B cell (primary cell): Measurements from ENCODE around the gene DPP4. TPM values are rescaled to one million over a fixed set of nuclear protein-coding genes. Genes with fewer than 3 reads are reported as not detected.

Experiments used
- ATAC-seq: fragments of 200-7000 bp; cut with Tn5 transposase; one replicate; pipeline ENCODE4 v1.10.0; 2021; ENCODE audit warnings: low read depth, mild to moderate bottlenecking, moderate number of reproducible peaks, moderate library complexity
- CTCF ChIA-PET: fragments of 350-600 bp; sonication (Branson Sonifier 250); formaldehyde crosslinking; loops from one replicate; lab custom pipeline; 2021; ENCODE audit warnings: antibody characterized with exemption, inconsistent platforms; lab: Charles Lee
- POLR2A ChIA-PET: fragments of 350-600 bp; sonication (Branson Sonifier 250); formaldehyde crosslinking; loops from one replicate; lab custom pipeline; 2021; ENCODE audit warnings: antibody characterized with exemption; lab: Charles Lee
- DNase-seq: peaks from one replicate; pipeline ENCODE4 v3.0.0; 2013
- H2AFZ ChIP-seq: 2 replicates; pipeline ENCODE4 v1.6.1; 2012; ENCODE audit warnings: mild to moderate bottlenecking, low read depth, low read length; ENCODE audit not compliant: insufficient read depth, poor library complexity, severe bottlenecking
- H3K27ac ChIP-seq, 2 donors: 1 replicate in 1 of 2; 2 replicates in 1 of 2; pipeline ENCODE4 v1.5.1; 2012 to 2013; ENCODE audit warnings: low read length in 2 of 2, mild to moderate bottlenecking in 2 of 2, moderate library complexity in 1 of 2
- H3K27me3 ChIP-seq, 4 experiments: fragments of 200-600 bp in 1 of 4; sonication (generic) in 1 of 4; replicated peaks in 1 of 4; 1 replicate in 2 of 4; 2 replicates in 2 of 4; pipeline versions ENCODE4 v1.6.1 to v1.7.0; 2013 to 2016; ENCODE audit warnings: low read length in 3 of 4, mild to moderate bottlenecking in 2 of 4, mixed read lengths in 1 of 4, moderate library complexity in 1 of 4; ENCODE audit not compliant: insufficient read depth in 4 of 4, control insufficient read depth in 3 of 4; ENCODE audit errors: control extremely low read depth in 1 of 4
- H3K36me3 ChIP-seq, 2 experiments: replicated peaks in 1 of 2; 1 replicate in 1 of 2; 2 replicates in 1 of 2; pipeline versions ENCODE4 v1.6.1 to v1.7.1; 2013; ENCODE audit warnings: low read length in 1 of 2; ENCODE audit not compliant: insufficient read depth in 2 of 2, control insufficient read depth in 1 of 2; ENCODE audit errors: control extremely low read depth in 1 of 2, extremely low read depth in 1 of 2
- H3K4me1 ChIP-seq, 2 donors: fragments of 200-600 bp in 1 of 2; sonication (generic) in 1 of 2; 1 replicate in 1 of 2; 2 replicates in 1 of 2; pipeline versions ENCODE4 v1.5.1 to v1.6.1; 2013 to 2017; ENCODE audit warnings: low read length in 2 of 2; ENCODE audit not compliant: control insufficient read depth in 2 of 2, insufficient read depth in 2 of 2
- H3K4me2 ChIP-seq: replicated peaks from 2 replicates; pipeline ENCODE3; 2012; ENCODE audit warnings: mild to moderate bottlenecking, low read depth, low read length; ENCODE audit not compliant: poor library complexity, severe bottlenecking
- H3K4me3 ChIP-seq, 5 experiments: fragments of 200-600 bp in 1 of 5; sonication (generic) in 1 of 5; 1 replicate in 3 of 5; 2 replicates in 2 of 5; pipeline versions ENCODE4 v1.5.1 to v1.7.0; 2011 to 2016; ENCODE audit warnings: low read length in 4 of 5, mild to moderate bottlenecking in 4 of 5, low read depth in 2 of 5, control low read depth in 1 of 5, moderate library complexity in 1 of 5; ENCODE audit not compliant: insufficient read depth in 1 of 5; ENCODE audit errors: control extremely low read depth in 1 of 5, extremely low read depth in 1 of 5
- H3K79me2 ChIP-seq: fragments of 200-600 bp; sonication (generic); one replicate; pipeline ENCODE4 v1.6.0; 2016; ENCODE audit warnings: low read length; ENCODE audit not compliant: control insufficient read depth, insufficient read depth
- H3K9ac ChIP-seq: fragments of 200-600 bp; sonication (generic); 2 replicates; pipeline ENCODE4 v1.6.1; 2017; ENCODE audit warnings: mild to moderate bottlenecking, low read length, moderate library complexity
- H3K9me3 ChIP-seq, 3 donors: one replicate each; pipeline versions ENCODE4 v1.6.1 to v1.7.1; 2013; ENCODE audit warnings: low read length in 2 of 3; ENCODE audit not compliant: control insufficient read depth in 2 of 3, insufficient read depth in 1 of 3; ENCODE audit errors: control extremely low read depth in 1 of 3
- H4K20me1 ChIP-seq: 2 replicates; pipeline ENCODE4 v1.6.0; 2012; ENCODE audit warnings: mild to moderate bottlenecking, low read length; ENCODE audit not compliant: insufficient read depth, control insufficient read depth, poor library complexity, severe bottlenecking
- H3K27ac Mint-ChIP-seq: one replicate; pipeline ENCODE4 v1.8.0; 2021; ENCODE audit warnings: mixed read lengths
- H3K27me3 Mint-ChIP-seq: one replicate; pipeline ENCODE4 v1.8.0; 2021; ENCODE audit warnings: mixed read lengths
- H3K4me1 Mint-ChIP-seq: one replicate; pipeline ENCODE4 v1.8.0; 2021; ENCODE audit warnings: mixed read lengths
- H3K4me3 Mint-ChIP-seq: one replicate; pipeline ENCODE4 v1.8.0; 2021; ENCODE audit warnings: mixed read lengths
- H3K9me3 Mint-ChIP-seq: one replicate; pipeline ENCODE4 v1.8.0; 2022; ENCODE audit warnings: mixed read lengths; ENCODE audit not compliant: insufficient read depth
- CTCF ChIP-seq: fragments of 200-600 bp; IDR thresholded peaks from one replicate; pipeline ENCODE4 v1.8.0; 2022; ENCODE audit warnings: antibody characterized with exemption, mild to moderate bottlenecking
- EZH2 ChIP-seq: IDR thresholded peaks from 2 replicates; pipeline ENCODE4 v1.6.1; 2012; ENCODE audit warnings: borderline replicate concordance, low read depth, mild to moderate bottlenecking, moderate library complexity, low read length; ENCODE audit not compliant: insufficient read depth, poor library complexity, severe bottlenecking
- WGBS: methylation state at CpG from one replicate; pipeline ENCODE4 v1.1.5; 2013; ENCODE audit warnings: missing lambda C conversion rate; ENCODE audit not compliant: insufficient coverage; 5-methylcytosine and 5-hydroxymethylcytosine counted together
- intact Hi-C: fragments of 100-400 bp; cut with micrococcal nuclease; formaldehyde crosslinking; loops from one replicate; pipeline ENCODE4 v1.10.0; 2022
- polyA plus RNA-seq: library from polyadenylated mRNA; depleted of rRNA; stranded (reverse); fragments of >200 nt; gene quantifications from 2 replicates; pipeline ENCODE4 v1.2.3, GENCODE V29; 2012
- total RNA-seq, 2 donors: library from RNA; stranded (reverse); fragments of 120-200 nt in 1 of 2; gene quantifications; 1 replicate in 1 of 2; 2 replicates in 1 of 2; pipeline versions ENCODE4 v1.2.3 to v1.2.4, GENCODE V29; 2013 to 2022

Gene DPP4
- total and polyA plus RNA-seq, 2 donors (not counting 1 experiment from before 2014, with no cell fraction given), result 0.18 to 1.2 TPM

DNA sequence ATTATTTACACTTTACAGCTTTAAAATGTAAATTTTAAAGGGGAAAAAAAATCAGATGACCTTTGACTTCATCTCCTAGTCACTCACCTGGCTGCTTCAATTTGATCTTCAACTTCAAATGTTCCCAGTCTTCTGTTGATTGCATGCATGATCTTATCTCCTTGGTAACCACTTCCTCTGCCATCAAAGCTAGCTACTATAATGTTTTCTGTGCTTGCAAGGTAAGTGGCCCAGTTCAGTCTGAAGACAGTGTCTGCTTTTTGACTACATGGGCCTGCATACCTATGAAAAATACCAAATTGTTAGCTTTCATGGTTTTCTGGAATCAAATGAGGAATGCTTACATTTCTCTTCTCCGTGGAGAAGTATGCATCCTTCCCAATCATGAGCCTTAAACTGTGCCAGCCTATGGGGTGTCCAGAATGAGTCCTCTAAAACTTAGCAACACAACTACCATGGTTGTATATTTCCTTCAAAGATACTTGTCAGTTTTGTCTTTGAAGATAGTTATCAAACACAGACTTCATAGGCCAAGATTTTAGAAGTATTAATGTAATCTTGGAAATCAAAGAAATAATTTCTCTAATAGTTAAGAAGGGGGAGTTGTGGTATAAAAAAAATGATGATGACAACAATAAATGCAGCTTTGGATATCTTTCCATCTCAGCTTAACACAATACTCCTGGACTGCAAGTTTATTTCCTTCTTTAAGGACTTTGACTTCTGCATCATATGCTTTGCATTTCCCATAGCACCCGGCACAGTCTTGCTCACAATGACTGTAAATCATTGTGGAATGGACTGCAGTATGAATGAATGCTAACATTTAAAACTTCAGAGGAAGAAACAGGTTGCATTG lies 62.1 kb downstream of the DPP4 start:
- H3K4me3 ChIP-seq, result no peak overlapping the region
- intact Hi-C loops, result no loop called here
- no peak overlapping the region for H3K27ac Mint-ChIP-seq
- no peaks in the 10 kb centered on the region for H4K20me1 ChIP-seq
- no peaks in the 10 kb centered on the region for H3K79me2 ChIP-seq
- no peak overlapping the region for H2AFZ ChIP-seq
- DNase-seq (no peak), ATAC-seq (no peak)
- H3K4me1 Mint-ChIP-seq, result peaks cover 3% of the 10 kb centered on the region
- ChIA-PET CTCF (interaction anchor here (1.3 kb wide), 1 partner anchor 114 kb away, joined by 5 read pairs; no protein-coding TSS in a partner anchor), POLR2A (no interaction called here)
- H3K4me1 ChIP-seq, result no peaks in the 10 kb centered on the region
- no peak overlapping the region for H3K27ac ChIP-seq
- WGBS, result no CpG with 5 or more reads among the region's 2 CpGs
- no peaks in the 10 kb centered on the region for H3K27me3 ChIP-seq
- no peaks in the 10 kb centered on the region for H3K36me3 ChIP-seq
- peaks cover 3% of the 10 kb centered on the region for H3K27me3 Mint-ChIP-seq
- H3K9me3 Mint-ChIP-seq, result no peaks in the 10 kb centered on the region
- TF ChIP-seq EZH2 (no peak), CTCF (no peak)
- H3K4me2 ChIP-seq, result no peak overlapping the region
- H3K9ac ChIP-seq, result no peak overlapping the region
- no peaks in the 10 kb centered on the region for H3K9me3 ChIP-seq
- H3K4me3 Mint-ChIP-seq, result no peak overlapping the region

GRCh38 chr2:162009543-162009942 lies 64.5 kb downstream of the DPP4 start:
- intact Hi-C loops, result no loop called here
- no peak overlapping the region for H3K4me3 ChIP-seq
- peaks cover 3% of the 10 kb centered on the region for H3K4me1 Mint-ChIP-seq
- H4K20me1 ChIP-seq, result no peaks in the 10 kb centered on the region
- no peak overlapping the region for H2AFZ ChIP-seq
- WGBS, result no CpG with 5 or more reads among the region's 2 CpGs
- no peak overlapping the region for H3K27ac Mint-ChIP-seq
- H3K9me3 Mint-ChIP-seq, result no peaks in the 10 kb centered on the region
- no peaks in the 10 kb centered on the region for H3K27me3 Mint-ChIP-seq
- H3K27me3 ChIP-seq, result no peaks in the 10 kb centered on the region
- no peaks in the 10 kb centered on the region for H3K9me3 ChIP-seq
- no peak overlapping the region for H3K4me2 ChIP-seq
- H3K79me2 ChIP-seq, result no peaks in the 10 kb centered on the region
- ChIA-PET POLR2A (no interaction called here), CTCF (no interaction called here)
- ATAC-seq (no peak), DNase-seq (no peak)
- no peak overlapping the region for H3K27ac ChIP-seq
- H3K36me3 ChIP-seq, result no peaks in the 10 kb centered on the region
- H3K9ac ChIP-seq, result no peak overlapping the region
- no peak for TF ChIP-seq CTCF
- TF ChIP-seq EZH2, result no peak
- H3K4me1 ChIP-seq, result no peaks in the 10 kb centered on the region
- H3K4me3 Mint-ChIP-seq, result no peak overlapping the region
